GM12891 (cell line): ENCODE results near the gene KCNMB4.

Experiments used
- DNase-seq: peaks from one replicate; pipeline ENCODE4 v3.0.0; 2011; ENCODE audit warnings: low spot score; ENCODE audit not compliant: insufficient read length
- FAIRE-seq: peaks from 2 replicates; lab custom pipeline; 2011; peaks lifted over from hg19 to GRCh38; lab: Jason Lieb, UNC
- PAX5 ChIP-seq: IDR thresholded peaks from 2 replicates; pipeline ENCODE4 v1.6.1; 2011; ENCODE audit warnings: low read length, moderate library complexity, mild to moderate bottlenecking; ENCODE audit not compliant: insufficient read depth, severe bottlenecking
- POLR2A ChIP-seq: IDR thresholded peaks from 2 replicates; pipeline ENCODE4 v1.6.1; 2011; ENCODE audit warnings: low read depth, low read length, control low read depth
- POLR2AphosphoS5 ChIP-seq: IDR thresholded peaks from 2 replicates; pipeline ENCODE4 v1.6.1; 2011; ENCODE audit warnings: low read depth, low read length, control low read depth
- POU2F2 ChIP-seq: IDR thresholded peaks from 2 replicates; pipeline ENCODE4 v1.6.1; 2011; ENCODE audit warnings: low read depth, mild to moderate bottlenecking, control low read depth, low read length, moderate library complexity
- SPI1 ChIP-seq: IDR thresholded peaks from 2 replicates; pipeline ENCODE4 v1.6.1; 2011; ENCODE audit warnings: low read depth, low read length, control low read depth
- TAF1 ChIP-seq: IDR thresholded peaks from 2 replicates; pipeline ENCODE4 v1.6.1; 2011; ENCODE audit warnings: low read depth, low read length, control low read depth

The KCNMB4 gene

GRCh38 chr12:70422631-70423030 lies 56.5 kb downstream of the KCNMB4 start:
- TF ChIP-seq POU2F2 (no peak), POLR2AphosphoS5 (no peak), TAF1 (no peak), SPI1 (no peak), POLR2A (no peak), PAX5 (no peak)
- DNase-seq (no peak), FAIRE-seq (no peak)

GRCh38 chr12:70426620-70427019 lies 60.5 kb downstream of the KCNMB4 start:
- FAIRE-seq: no peak
- no peak for TF ChIP-seq POLR2AphosphoS5
- no peak for TF ChIP-seq POU2F2
- no peak for TF ChIP-seq PAX5
- TF ChIP-seq SPI1: no peak
- TF ChIP-seq TAF1: no peak
- TF ChIP-seq POLR2A: no peak
- no peak for DNase-seq

GRCh38 chr12:70427611-70428010 lies 61.5 kb downstream of the KCNMB4 start:
- TF ChIP-seq POLR2AphosphoS5: no peak
- no peak for TF ChIP-seq TAF1
- TF ChIP-seq POLR2A: no peak
- no peak for TF ChIP-seq SPI1
- TF ChIP-seq PAX5: no peak
- no peak for TF ChIP-seq POU2F2
- no peak for DNase-seq
- no peak for FAIRE-seq

- TF ChIP-seq POLR2AphosphoS5: no peak
- TF ChIP-seq TAF1: no peak
- TF ChIP-seq SPI1: no peak
- TF ChIP-seq POLR2A: no peak
- no peak for TF ChIP-seq PAX5
- no peak for TF ChIP-seq POU2F2
- DNase-seq (no peak), FAIRE-seq (no peak)
These were observed 64.3 kb downstream of the KCNMB4 start for GRCh38 chr12:70430400-70430799.

GRCh38 chr12:70436836-70437235 lies 70.7 kb downstream of the KCNMB4 start:
- TF ChIP-seq SPI1 (no peak), POU2F2 (no peak), POLR2AphosphoS5 (no peak), TAF1 (no peak), POLR2A (no peak), PAX5 (no peak)
- FAIRE-seq: no peak

GRCh38 chr12:70443062-70443673 lies 77.1 kb downstream of the KCNMB4 start:
- no peak for FAIRE-seq

More at GRCh38 chr12:70436836-70437235, 70.7 kb downstream of the KCNMB4 start:
- no peak for DNase-seq

GRCh38 chr12:70444903-70445302 lies 78.8 kb downstream of the KCNMB4 start:
- DNase-seq: no peak
- TF ChIP-seq SPI1 (no peak), POLR2AphosphoS5 (no peak), POLR2A (no peak), PAX5 (no peak), TAF1 (no peak), POU2F2 (no peak)
- FAIRE-seq: no peak

More at GRCh38 chr12:70443062-70443673, 77.1 kb downstream of the KCNMB4 start:
- TF ChIP-seq POLR2A (no peak), SPI1 (no peak), TAF1 (no peak), POLR2AphosphoS5 (no peak), POU2F2 (no peak), PAX5 (no peak)
- no peak for DNase-seq

- no peak for TF ChIP-seq SPI1
- no peak for TF ChIP-seq PAX5
- TF ChIP-seq POLR2AphosphoS5: no peak
- no peak for TF ChIP-seq TAF1
- no peak for TF ChIP-seq POLR2A
- TF ChIP-seq POU2F2: no peak
- no peak for FAIRE-seq
- DNase-seq: no peak
These were observed 82.3 kb downstream of the KCNMB4 start for GRCh38 chr12:70448371-70448770.

GRCh38 chr12:70449074-70449752 lies 83.1 kb downstream of the KCNMB4 start:
- no peak for TF ChIP-seq PAX5
- TF ChIP-seq TAF1: no peak
- TF ChIP-seq POLR2A: no peak
- TF ChIP-seq POU2F2: no peak
- TF ChIP-seq SPI1: no peak
- no peak for TF ChIP-seq POLR2AphosphoS5
- FAIRE-seq: no peak

More at GRCh38 chr12:70449074-70449752, 83.1 kb downstream of the KCNMB4 start:
- no peak for DNase-seq
